T-cell (primary cell): ENCODE results near the gene DPP6. TPM values are rescaled to one million over a fixed set of nuclear protein-coding genes. Genes with fewer than 3 reads are reported as not detected.
"Not testable (repeated sequence)": the region's sequence is repeated elsewhere in the genome, so short reads cannot be mapped to it uniquely, and the experiment has no call there.

Experiments used
- ATAC-seq, 4 experiments: fragments of 200-7000 bp in 3 of 4; fragments of 150-1000 bp in 1 of 4; cut with Tn5 transposase; replicated peaks in 1 of 4; 1 replicate in 3 of 4; 2 replicates in 1 of 4; pipeline ENCODE4 v1.10.0; 2021; ENCODE audit warnings: moderate library complexity in 3 of 4, mild to moderate bottlenecking in 2 of 4, moderate number of reproducible peaks in 1 of 4
- CTCF ChIA-PET, 2 donors: fragments of 300-600 bp; sonication (Branson Sonifier 250); formaldehyde crosslinking; loops; one replicate each; lab custom pipeline; 2022; ENCODE audit warnings: antibody characterized with exemption in 2 of 2; lab: Charles Lee
- POLR2A ChIA-PET, 2 donors: fragments of 300-600 bp; sonication (Branson Sonifier 250); formaldehyde crosslinking; loops; one replicate each; lab custom pipeline; 2022; ENCODE audit warnings: antibody characterized with exemption in 2 of 2; lab: Charles Lee
- DNase-seq, 35 experiments: peaks; one replicate each; pipeline versions ENCODE4 v3.0.0 to v3.0.0-alpha.2; 2013 to 2023
- H3K27ac ChIP-seq: one replicate; pipeline ENCODE4 v1.5.1; 2013; ENCODE audit warnings: low read length
- H3K27me3 ChIP-seq, 2 experiments: replicated peaks in 1 of 2; 1 replicate in 1 of 2; 2 replicates in 1 of 2; pipeline versions ENCODE4 v1.6.1 to v1.7.0; 2013; ENCODE audit warnings: low read length in 1 of 2, mixed read lengths in 1 of 2; ENCODE audit not compliant: control insufficient read depth in 2 of 2, insufficient read depth in 2 of 2; ENCODE audit errors: extremely low read depth in 1 of 2
- H3K36me3 ChIP-seq, 2 donors: 1 replicate in 1 of 2; 2 replicates in 1 of 2; pipeline versions ENCODE4 v1.6.1 to v1.7.0; 2013; ENCODE audit warnings: low read length in 1 of 2; ENCODE audit not compliant: control insufficient read depth in 2 of 2, insufficient read depth in 1 of 2; ENCODE audit errors: extremely low read depth in 1 of 2
- H3K4me1 ChIP-seq, 2 experiments: 1 replicate in 1 of 2; 2 replicates in 1 of 2; pipeline versions ENCODE4 v1.6.1 to v1.7.0; 2013; ENCODE audit warnings: low read length in 2 of 2, mixed read lengths in 1 of 2; ENCODE audit not compliant: insufficient read depth in 2 of 2, control insufficient read depth in 1 of 2; ENCODE audit errors: extremely low read depth in 1 of 2
- H3K4me3 ChIP-seq, 2 donors: 1 replicate in 1 of 2; 2 replicates in 1 of 2; pipeline versions ENCODE4 v1.5.1 to v1.7.0; 2013; ENCODE audit warnings: mild to moderate bottlenecking in 2 of 2, low read length in 1 of 2, moderate library complexity in 1 of 2; ENCODE audit not compliant: control insufficient read depth in 1 of 2; ENCODE audit errors: extremely low read depth in 1 of 2
- H3K9me3 ChIP-seq: 2 replicates; pipeline ENCODE4 v1.7.0; 2013
- H3K27ac Mint-ChIP-seq, 2 donors: one replicate each; pipeline ENCODE4 v1.8.0; 2020 to 2021; ENCODE audit warnings: mild to moderate bottlenecking in 2 of 2, mixed read lengths in 2 of 2
- H3K27me3 Mint-ChIP-seq, 2 donors: one replicate each; pipeline ENCODE4 v1.8.0; 2021 to 2022; ENCODE audit warnings: mixed read lengths in 2 of 2
- H3K36me3 Mint-ChIP-seq: one replicate; pipeline ENCODE4 v1.8.0; 2021; ENCODE audit warnings: mixed read lengths
- H3K4me1 Mint-ChIP-seq, 3 donors: one replicate each; pipeline ENCODE4 v1.8.0; 2020 to 2022; ENCODE audit warnings: mixed read lengths in 3 of 3, mild to moderate bottlenecking in 1 of 3
- H3K4me3 Mint-ChIP-seq, 3 donors: one replicate each; pipeline ENCODE4 v1.8.0; 2020 to 2022; ENCODE audit warnings: mild to moderate bottlenecking in 3 of 3, mixed read lengths in 3 of 3, moderate library complexity in 3 of 3
- H3K9me3 Mint-ChIP-seq, 3 donors: one replicate each; pipeline ENCODE4 v1.8.0; 2020 to 2022; ENCODE audit warnings: mixed read lengths in 3 of 3
- WGBS: methylation state at CpG from one replicate; pipeline ENCODE4 v1.1.5; 2013; ENCODE audit warnings: missing lambda C conversion rate; ENCODE audit not compliant: insufficient coverage; 5-methylcytosine and 5-hydroxymethylcytosine counted together
- total RNA-seq, 35 experiments: library from RNA in 6 of 35; stranded (reverse) in 6 of 35; fragments of 120-200 nt in 1 of 35; gene quantifications; one replicate each; pipeline versions ENCODE4 v1.2.1 to v1.2.4 and lab custom pipeline; 2013 to 2026

DPP6 gene
- not detected for total RNA-seq
- total RNA-seq (2013) = 0.04 TPM
- 0 to 0.09 (median 0) reads per million in 29 experiments for total RNA-seq (lab: John Stamatoyannopoulos, UW)

DNA sequence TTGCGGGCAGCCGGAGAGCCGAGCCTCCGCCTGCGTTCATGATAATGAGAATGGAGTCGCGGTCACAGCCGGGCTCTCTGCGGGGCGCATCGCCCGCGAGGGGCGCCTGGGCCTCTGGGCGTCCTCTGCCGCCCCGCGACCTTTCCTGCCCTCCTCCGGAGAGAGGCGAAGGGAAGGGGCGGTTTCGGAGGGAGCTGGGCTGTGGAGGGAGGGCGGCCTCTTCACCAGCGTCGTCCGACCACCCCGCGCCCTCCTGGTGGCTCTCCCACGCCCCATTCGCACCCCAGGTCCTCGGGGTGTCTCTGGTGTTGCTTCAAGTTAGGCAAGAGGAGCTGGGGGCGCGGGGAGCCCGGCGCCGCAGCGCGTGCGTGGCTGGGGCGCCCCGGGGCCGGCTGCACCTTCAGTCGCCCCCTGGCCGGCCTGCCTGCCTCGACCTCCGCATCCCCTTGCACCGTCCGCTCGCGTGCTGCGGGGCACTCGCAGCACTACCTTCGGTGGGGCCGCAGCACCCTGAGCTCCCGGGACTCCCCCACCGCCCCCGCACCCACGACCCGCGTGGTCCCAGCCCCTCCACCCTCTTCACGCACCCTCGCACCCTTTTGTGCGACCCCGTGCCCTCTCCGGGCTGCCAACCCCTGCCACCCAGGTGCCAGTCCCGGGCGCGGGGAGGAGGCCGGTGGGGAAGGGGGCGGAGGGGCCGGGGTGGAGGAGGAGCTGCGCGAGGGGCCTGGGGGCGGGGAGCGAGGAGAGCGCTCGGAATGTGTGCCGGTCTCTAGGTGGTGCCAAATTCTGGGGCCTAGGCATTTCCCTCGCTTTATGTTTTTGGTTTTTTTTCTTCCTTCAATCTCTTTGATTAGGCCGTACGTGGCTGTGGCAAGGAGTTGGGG, at the start of gene DPP6:
DPP6 (plus strand) TSS at position 756 of the 887 bp plus-strand sequence.
- POLR2A ChIA-PET, CTCF ChIA-PET, H3K9me3 ChIP-seq, H3K27ac ChIP-seq, H3K27ac Mint-ChIP-seq, H3K4me3 ChIP-seq, H3K4me1 Mint-ChIP-seq, H3K9me3 Mint-ChIP-seq, H3K4me1 ChIP-seq, H3K36me3 Mint-ChIP-seq, ATAC-seq, H3K36me3 ChIP-seq, DNase-seq, H3K27me3 ChIP-seq, H3K4me3 Mint-ChIP-seq: not testable (repeated sequence)
- peaks cover 7 to 15% of the 10 kb centered on the region in 2 donors for H3K27me3 Mint-ChIP-seq
- WGBS = 20% methylated on average over 2 of the region's 81 CpGs

GRCh38 chr7:154009423-154009911, 42.7 kb upstream of the DPP6 start:
- POLR2A ChIA-PET, H3K9me3 Mint-ChIP-seq, H3K36me3 ChIP-seq, H3K36me3 Mint-ChIP-seq, ATAC-seq, DNase-seq, H3K27me3 ChIP-seq, H3K4me3 Mint-ChIP-seq, H3K4me1 Mint-ChIP-seq, H3K27ac ChIP-seq, H3K4me1 ChIP-seq, CTCF ChIA-PET, H3K27me3 Mint-ChIP-seq, H3K4me3 ChIP-seq, H3K27ac Mint-ChIP-seq, H3K9me3 ChIP-seq: not testable (repeated sequence)
- WGBS = no CpG with 5 or more reads among the region's 3 CpGs

DNA sequence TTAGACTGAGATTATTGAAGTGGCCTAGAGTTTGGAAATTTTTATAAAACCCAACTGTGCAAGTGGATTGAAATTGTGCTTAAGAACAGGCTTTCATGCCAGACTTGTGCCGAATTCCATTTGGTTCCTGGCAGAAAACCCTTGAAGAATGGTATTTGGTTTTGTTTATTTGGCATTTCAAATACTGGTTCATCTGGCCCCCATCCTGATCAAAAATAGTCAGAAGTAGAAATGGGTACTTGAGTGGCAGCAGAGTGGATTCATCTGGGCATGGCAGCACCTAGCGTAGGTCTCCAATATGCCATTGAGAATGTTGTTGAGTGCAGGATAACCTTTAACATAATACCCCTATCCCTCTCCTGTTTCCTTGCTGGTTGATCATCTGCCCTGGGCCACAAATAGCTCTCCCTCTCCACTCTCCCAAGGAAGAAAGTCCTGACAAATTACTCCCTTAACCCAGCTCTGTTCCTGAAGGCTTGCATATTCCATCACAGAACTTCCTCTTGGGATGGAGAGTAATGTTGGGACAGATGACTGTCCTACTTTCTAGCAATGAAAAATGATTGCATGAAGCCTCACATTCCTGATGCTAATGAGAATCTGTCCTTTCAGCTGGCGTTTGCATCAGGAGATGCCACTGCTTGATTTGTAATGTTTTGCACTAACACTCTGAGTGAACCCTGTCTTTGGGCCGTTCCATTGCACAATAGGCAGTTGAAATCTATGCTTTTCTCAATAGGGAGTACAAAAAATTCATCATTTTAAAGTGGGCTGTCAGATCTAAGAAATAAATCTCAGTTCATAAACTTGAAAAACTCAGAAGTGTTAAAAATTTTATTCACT, 41.3 kb upstream of the DPP6 start:
- H3K4me1 Mint-ChIP-seq, CTCF ChIA-PET: not testable (repeated sequence)

DNA sequence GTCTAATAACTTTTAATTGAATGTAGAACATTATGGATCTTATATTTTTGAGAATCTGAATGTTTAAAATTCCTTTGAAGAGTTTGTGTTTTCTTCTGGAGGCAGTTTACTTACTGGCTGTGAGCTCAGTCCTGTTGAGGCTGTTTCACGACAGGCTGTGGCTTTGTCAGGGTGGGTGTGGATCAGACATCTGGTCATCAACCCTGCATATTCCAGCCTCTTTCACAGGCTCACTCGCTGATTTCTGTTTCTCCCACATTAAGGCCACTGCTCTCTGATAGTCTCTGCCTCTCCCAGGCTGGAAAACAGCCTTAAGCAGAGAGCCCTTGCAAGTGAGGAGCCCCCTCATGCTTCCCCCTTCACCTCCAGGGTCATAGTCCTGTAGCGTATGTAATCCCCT, 39.4 kb upstream of the DPP6 start:
- H3K27ac ChIP-seq, H3K36me3 Mint-ChIP-seq, H3K4me1 Mint-ChIP-seq, CTCF ChIA-PET, H3K36me3 ChIP-seq, H3K27me3 Mint-ChIP-seq, DNase-seq, H3K4me1 ChIP-seq, H3K4me3 Mint-ChIP-seq, H3K4me3 ChIP-seq, POLR2A ChIA-PET, ATAC-seq, H3K27ac Mint-ChIP-seq, H3K9me3 ChIP-seq, H3K27me3 ChIP-seq: not testable (repeated sequence)
- WGBS = 20% methylated on average over 1 of the region's 3 CpGs
- peaks cover 4 to 11% (median 4%) of the 10 kb centered on the region in 3 donors for H3K9me3 Mint-ChIP-seq

More for the DNA sequence above, 41.3 kb upstream of the DPP6 start:
- H3K27me3 ChIP-seq, H3K27me3 Mint-ChIP-seq, H3K4me3 Mint-ChIP-seq, H3K27ac ChIP-seq, DNase-seq, H3K4me1 ChIP-seq, H3K27ac Mint-ChIP-seq, POLR2A ChIA-PET, H3K9me3 Mint-ChIP-seq, ATAC-seq, H3K9me3 ChIP-seq, H3K36me3 Mint-ChIP-seq, H3K4me3 ChIP-seq, H3K36me3 ChIP-seq: not testable (repeated sequence)
- 69% methylated on average over 1 of the region's 4 CpGs for WGBS

- H3K4me1 ChIP-seq, H3K4me3 Mint-ChIP-seq, H3K27me3 ChIP-seq, H3K36me3 Mint-ChIP-seq, CTCF ChIA-PET, H3K4me1 Mint-ChIP-seq, H3K27ac ChIP-seq, ATAC-seq, H3K36me3 ChIP-seq, H3K9me3 ChIP-seq, H3K4me3 ChIP-seq, POLR2A ChIA-PET, H3K27ac Mint-ChIP-seq, H3K27me3 Mint-ChIP-seq, DNase-seq: not testable (repeated sequence)
- H3K9me3 Mint-ChIP-seq = peaks cover 4 to 11% (median 4%) of the 10 kb centered on the region in 3 donors
- WGBS = 73% methylated on average over 5 of the region's 6 CpGs
Observed at GRCh38 chr7:154015636-154016035, 36.6 kb upstream of the DPP6 start.

DNA sequence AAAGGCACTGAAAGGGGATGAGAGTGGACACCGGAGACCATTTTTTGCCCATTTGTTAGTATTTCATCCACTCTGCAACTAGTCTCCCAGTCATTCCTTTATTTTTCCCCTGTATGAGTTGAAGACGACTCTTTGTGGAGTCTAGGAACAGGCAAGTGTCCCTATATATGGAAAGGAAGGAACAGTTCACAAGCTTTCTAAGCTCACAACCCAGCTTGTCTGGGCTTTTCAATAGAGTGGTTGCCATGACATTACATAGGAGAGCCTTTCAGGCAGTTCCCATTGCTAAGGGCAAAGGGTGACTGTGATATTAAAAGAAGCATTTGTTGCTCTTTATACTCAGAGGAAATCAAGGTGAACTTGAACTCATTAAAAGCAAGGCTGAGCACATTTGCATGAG, 33.8 kb upstream of the DPP6 start:
- CTCF ChIA-PET, H3K27ac Mint-ChIP-seq, H3K27me3 Mint-ChIP-seq, ATAC-seq, H3K4me3 ChIP-seq, H3K4me3 Mint-ChIP-seq, H3K27ac ChIP-seq, H3K36me3 ChIP-seq, DNase-seq, H3K4me1 Mint-ChIP-seq, POLR2A ChIA-PET, H3K9me3 ChIP-seq, H3K4me1 ChIP-seq, H3K27me3 ChIP-seq, H3K36me3 Mint-ChIP-seq: not testable (repeated sequence)
- no CpG with 5 or more reads among the region's 2 CpGs for WGBS
- peaks cover 4 to 11% (median 4%) of the 10 kb centered on the region in 3 donors for H3K9me3 Mint-ChIP-seq
